GM18909 (cell line): Measurements from ENCODE around the gene RHEB.

Experiments used
- ATAC-seq: cut with Tn5 transposase; IDR thresholded peaks from one replicate; pipeline ENCODE4 v1.9.1; 2021; ENCODE audit warnings: mild to moderate bottlenecking; ENCODE audit not compliant: unreplicated experiment, poor library complexity

RHEB gene

DNA sequence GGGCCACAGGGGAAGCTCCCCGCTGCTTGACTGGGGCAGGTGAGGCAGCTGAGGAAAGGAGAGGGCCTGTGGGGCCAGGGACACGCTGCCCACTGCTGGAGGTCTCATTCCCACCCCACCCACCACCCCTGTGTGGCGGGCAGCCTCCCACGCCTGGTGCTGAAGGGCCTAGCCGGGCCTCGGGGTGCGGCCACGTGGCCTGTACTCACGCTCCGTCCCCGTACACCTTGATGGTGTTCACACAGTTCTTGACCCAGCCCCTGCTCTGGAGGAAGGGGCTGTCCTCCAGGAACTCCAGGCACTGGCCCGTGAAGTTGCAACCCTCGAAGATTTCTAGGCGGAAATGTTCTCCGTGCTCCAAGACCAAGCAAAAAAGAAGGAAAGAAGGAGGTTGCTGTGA, 83.7 kb downstream of the RHEB start:
- ATAC-seq: no peak

DNA sequence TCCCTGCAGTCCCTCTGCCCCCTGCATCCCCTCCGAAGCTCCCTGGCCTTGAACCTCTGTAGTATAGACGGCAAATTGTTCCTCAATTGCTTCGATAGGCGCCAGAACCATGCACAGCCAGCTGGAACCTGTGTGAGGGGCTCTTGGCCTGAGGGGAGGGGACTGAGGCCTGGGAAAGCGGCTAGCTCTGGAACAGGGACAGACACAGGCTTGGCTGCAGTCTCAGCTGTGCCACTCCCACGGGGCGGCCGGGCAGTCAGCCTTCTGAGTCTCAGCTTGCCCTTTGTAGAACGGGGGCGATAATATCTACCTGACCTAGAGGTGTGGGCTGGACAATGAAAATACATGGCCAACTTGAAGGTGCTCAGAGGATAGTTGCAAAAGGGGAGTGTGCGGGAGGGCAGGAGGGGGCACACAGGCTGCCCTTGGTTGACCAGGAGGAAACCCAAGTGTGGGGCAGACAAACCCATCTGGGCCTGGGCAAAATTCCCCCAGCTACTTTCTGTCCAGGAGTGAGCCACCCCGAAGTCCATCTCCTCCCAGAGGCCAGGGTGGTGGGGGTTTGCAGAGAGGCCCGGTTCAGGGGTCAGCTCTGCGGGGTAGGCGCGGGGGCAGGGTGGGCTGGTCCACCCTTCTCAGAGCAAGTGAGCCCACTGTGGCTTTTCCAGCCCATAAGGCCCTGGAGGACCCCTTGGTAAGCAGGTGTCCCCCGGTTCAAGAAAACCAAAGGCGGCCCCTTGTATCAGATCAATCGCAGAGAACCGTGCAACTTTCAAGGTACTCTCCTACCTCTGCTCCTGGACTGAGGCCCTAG, 84.4 kb downstream of the RHEB start:
- no peak for ATAC-seq

DNA sequence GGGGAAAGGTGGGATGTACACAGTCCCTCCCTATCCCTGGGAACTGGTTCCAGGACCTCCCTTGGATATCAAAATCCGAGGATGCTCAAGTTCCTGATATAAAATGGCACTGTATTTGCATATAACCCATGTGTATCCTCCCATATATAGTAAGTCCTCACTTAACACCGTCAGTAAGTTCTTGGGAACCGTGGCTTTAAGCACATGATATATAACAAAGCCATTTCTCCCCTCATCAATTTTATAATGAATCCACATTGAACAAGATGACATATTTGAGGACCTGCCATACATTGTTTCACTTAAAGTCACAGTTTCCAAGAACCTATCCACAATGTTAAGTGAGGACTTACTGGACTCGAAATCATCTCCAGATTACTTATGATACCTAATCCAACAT, 85.1 kb downstream of the RHEB start:
- no peak for ATAC-seq

DNA sequence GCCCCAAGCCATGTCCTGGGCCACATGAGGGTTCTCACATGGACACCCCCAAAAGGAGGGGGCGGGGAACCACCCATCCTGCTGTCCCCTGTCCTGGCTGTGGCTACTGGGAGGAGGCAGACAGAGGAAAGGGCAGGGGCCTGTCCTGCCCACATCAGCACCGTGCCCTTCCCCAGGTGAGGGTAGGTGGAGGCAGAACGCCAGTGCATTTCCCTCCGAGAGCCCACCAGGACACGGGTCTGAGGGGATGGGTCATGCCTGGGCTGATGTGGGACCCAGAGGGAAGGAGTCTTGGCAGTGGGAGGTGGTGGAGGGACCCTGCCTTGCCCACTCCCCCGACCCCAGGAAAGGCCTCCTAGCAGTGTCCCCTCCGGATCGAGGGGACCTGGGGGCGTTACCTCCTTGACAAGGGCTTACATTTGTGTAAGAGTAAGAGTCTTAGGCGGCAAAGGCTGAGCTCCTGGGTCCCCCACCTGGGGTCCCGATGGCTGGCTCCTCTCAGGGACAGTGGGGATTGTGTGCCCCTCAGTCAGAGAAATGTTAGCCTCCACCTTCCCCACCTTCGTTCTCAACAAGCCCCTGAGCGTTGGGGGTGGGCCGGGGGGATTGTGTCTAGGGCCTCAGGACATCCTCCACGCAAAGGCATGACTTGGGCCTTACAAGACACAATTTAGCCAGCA, 85.8 kb downstream of the RHEB start:
- no peak for ATAC-seq

DNA sequence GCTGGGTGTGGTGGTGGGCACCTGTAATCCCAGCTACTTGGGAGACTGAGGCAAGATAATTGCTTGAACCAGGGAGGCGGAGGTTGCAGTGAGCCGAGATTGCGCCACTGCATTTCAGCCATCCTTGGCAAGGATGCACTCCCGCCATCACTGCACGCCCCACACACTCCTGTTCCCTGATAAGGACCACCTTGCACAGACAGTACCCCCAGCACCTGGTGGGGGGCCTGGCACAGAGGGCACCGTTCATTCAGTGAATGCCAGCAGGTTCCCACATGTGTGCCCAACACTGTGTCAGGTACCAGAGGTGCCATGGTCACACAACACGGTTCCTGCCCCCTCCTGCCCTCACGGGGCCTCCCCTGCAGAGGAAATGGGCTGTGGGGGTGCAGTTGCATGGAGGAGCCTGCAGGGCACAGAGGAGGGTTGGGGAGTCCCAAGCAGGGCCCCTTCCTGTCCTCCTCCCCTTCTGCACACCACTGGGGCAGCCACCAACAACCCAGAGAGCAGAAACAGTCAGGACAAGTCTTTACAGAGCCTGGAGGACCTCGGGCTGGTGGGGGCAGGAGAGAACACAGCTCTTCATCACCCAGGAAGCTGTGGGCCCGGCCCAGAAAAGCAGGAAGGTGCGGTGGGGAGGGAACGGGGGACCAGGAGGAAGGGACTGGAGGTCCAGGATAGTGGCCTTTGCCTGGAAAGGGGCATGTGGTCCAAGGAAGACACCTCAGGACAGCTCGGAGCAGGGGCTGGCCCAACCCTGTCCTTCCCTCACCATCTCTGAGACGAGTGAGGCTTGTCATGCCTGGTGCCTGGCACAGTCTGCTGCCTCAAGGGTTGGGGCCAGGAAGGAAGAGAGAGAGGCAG, 86.8 kb downstream of the RHEB start:
- peak; percentile 82 for ATAC-seq

DNA sequence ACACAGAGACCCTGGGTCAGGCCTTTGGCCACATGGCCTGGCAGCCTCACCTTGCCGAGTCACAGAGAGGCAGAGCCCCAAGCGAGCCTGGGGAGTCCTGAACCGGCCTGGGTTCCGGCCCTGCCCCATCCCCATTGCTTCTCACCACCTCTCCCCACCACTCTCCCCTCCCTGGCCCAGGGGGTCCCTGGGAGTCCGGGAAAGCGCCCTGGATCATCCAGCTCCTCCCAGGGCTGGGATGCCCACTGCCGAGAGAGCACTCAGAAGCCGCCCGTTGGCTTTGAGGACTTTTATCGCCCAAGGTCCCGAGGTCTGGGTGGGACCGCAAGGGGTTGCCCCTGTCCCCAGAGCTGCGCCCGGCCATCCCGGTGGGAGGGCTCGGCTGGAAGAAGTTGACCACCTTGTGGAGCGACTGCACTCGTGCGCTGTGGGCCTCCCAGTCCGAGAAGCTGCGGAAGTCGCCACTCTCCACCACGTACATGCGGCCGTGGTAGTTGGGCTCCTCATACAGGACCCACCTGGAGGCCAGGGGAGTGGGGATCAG, 87.9 kb downstream of the RHEB start:
- no peak for ATAC-seq

DNA sequence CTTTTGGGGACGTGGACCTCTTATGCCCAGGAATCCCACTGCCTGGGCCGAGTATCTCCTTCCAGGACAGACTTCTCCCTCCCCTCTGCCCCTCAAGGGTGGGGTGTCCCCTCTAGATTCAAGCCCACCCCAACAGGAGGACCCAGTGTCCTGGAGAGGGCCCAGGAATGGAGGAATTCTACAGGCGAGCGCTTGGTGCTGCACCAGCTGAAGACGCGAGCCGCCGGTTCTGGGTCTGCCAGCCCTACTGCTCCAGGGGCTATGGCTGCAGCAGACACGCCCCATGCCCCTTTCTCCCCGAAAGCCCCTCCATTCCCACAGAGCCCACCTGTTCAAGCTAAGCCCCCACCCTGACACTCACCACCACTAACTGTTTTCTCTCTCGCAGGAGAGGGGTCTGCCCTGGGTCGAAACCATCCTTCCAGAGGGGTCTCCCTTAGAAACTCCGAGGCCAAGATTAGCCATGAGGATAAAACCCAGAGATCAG, 88.4 kb downstream of the RHEB start:
- no peak for ATAC-seq

DNA sequence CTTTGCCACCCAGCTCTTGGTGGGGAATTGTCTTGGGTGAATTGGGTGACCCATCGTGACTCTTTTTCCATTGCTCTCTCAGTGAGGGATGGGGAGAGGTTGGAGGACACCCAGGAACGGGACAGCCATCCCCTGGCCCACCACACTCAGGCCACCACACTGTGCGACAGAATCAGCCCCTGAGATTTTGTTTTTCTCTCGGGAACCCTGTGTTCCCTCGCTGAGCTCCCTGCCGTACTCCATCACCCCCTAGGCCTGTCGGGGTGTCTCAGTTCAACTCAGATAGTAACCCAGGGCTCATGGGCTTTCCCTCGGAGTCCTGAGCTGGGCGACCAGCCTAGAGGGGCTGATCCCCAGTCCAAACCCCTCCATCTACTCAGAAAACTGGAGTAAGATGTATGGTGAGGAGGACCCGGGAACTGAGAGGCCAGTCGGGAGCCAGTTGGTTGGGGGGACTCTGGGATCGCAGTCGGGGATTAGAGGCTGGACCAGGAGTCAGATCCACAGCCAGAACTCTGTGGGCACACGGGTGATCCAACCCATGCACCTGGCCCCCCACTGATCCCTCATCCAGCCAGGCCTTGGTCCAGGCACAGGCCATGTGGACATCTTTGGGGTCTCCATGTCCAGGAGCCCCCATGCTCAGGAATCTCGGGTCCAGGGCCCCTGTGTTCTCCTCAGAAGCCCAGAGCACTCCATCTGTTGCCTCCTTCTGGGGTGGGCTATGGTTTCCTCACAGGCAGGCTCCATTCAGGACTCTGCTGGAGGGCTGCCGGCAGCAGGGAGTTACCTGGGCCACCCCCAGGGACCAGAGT, 89.1 kb downstream of the RHEB start:
- ATAC-seq: no peak

DNA sequence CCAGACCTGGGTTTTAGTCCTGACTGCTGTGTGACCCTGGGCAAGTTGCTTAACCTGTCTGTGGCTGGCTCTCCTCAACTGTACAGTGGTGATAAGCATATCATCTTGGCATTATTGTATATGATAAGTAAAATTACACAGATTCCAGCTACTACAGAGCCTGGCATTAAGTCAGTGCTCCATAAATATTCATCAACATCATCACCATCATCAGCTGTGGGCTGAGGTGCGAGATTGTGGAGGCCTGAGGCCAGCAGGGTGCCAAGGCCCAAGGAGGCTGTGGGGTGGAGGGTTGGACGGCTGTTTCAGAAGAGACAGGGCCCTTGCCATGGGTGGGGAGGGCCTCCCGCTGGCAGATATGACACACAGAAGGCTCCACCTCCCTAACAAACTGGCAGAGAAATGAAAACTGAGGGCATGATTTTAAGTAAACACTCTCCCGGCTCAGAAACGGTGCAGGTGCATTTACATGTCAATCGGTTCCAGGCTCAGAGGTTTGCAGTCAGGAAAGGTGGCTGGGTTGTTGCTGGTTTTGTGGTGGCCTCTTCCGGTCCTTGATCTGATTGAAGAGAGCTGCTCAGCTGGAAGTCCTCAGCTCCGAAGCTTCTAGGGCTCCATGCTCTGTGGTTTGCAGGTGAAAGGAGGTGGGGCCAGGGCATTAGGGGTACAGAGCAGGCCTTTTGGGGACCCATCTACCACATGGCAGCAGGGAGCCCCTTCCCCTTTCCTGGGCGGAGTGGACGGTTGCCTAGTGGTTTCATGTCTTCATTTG, 89.9 kb downstream of the RHEB start:
- ATAC-seq: peak; percentile 65

DNA sequence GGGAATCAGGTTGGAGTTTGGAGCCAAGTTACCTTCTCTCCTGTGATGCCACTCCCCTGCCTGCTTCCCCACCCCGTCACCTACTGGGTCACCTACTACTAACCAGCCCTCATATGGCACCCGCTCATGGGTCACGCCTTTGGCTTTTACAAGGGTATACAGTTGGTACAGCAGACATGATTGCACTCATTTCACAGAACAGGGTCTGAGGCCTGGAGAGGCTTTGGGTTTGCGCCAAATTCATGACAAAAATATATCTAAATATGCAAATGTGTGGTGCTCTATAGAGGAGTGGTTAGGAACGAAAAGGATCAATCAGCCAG, 90.5 kb downstream of the RHEB start:
- no peak for ATAC-seq

DNA sequence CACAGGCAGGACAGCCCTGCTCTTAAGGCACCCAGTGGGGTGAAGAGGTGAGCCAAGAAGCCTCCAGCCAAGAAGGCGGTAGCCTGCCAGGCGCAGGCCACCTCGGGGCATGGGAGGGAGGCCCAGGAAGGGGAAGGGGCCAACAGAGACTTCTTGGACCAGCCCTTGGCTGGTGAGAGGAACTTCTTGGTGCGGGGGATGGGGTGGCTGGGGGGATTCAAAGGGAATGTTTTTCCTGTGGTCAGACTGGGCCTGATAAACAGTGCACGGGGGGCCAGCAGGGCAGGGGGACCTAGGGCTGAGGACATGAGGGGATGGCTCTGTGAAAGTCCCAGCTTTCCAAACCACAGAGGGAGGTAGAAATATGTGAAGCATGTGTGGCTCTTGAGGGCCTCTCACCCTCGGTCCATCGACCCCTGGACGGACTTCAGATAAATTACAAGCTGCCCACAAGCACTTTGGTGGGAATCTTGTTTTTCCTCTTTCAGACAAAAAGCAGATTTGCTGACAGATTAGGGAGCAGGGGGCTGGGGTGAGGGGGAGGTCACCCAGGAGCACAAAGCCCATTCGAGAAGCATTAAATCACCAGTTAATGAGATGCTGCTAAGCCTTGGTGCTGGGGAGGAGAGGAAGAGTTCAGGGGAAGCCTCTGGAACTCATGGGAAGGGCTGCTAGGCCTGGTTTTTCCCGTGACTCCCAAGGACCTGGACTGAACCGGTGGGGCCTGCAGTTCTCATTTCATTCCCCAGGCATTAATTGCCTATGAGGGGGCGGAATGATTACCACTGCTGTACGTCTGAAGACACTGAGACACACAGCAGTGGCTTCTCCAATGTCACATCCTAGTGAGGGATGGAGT, 91.1 kb downstream of the RHEB start:
- no peak for ATAC-seq

DNA sequence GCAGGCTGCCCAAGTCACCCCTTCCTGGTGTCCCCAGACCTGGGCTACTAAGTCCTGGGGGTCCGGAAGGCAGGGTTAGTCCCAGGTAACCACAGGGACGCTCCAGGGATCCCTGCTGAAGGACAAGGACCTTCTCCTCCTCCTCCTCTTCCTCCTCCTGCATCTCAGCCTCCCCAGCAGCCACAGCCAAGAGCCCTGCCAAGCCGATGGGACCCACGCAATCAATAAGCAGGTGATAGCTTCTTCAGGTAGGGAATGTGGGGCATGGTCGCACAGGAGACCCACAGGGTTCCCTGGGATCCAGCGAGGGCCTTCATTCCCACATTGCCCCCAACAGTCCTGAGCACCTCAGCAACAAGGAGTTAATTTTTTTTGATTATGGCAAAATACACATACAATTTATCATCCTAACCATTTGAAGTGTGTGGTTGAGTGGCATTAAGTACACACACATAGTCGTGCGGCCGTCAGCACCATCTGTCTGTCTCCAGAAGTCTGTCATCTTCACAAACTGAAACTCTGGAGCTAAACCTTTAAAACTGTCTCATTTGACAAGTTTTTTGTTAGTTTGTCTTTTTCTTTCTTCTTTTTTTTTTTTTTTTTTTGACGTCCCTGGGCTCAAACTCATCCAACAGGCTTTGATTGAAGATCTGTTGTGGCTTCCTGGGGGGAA, 91.9 kb downstream of the RHEB start:
- no peak for ATAC-seq

DNA sequence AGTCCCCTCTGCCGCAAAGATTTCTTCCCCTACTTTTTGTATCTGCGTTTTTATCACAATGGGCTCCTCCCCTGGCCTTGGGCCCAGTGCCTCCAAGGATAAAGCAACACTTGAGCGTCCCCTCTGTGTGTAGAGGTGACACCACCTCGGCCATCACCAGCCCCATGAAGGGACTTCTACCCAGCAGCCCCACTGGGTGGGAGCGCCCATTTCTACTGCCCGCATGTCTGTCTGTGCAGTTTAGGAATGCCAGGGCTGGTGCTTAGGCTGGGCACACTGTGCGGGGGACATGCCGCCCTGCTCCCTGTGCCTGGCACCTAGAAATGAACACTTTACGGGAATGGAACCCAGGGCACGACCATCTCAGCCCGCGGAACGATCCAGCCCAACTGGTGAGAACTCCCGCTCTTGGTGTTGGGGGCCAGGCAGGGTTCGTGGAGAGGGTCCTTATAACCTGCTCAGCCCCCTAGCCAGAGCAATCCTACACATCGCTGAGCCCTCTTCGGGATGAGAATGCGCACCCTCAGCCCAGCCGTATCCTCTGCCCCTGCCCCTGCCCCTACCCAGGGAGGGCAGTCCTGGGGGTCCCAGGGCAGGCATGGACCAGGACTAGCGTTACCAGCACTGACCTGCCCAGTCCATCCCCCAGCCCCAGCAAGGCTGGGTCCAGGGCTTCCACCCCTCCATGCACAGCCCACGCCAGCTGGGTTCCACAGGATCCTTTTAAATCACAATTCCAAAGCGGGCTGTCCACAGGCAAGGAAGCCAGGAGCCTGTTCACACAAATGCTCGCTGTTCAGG, 92.6 kb downstream of the RHEB start:
- no peak for ATAC-seq

DNA sequence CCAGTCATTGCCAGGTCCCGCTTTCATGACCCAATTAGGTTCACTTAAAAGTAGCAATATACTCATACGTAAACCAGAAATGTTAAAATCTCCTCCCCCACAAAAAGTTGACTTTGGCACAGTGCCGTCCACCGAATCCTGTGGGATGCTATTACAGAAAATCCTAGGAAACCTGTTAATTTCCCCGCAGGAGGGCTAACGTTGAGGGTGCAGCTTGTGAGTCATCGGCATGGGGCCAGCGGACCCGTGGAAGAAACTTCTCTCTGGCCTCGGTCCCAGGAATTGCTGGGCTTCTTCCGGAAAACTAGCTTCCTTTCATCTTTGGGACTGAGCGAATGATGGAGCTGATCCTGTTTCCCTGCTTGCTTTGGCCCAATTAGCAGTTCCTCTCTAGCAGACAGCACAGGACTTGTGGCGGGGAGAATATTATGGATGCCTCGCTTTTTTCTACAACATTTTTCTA, 93.2 kb downstream of the RHEB start:
- ATAC-seq: no peak

DNA sequence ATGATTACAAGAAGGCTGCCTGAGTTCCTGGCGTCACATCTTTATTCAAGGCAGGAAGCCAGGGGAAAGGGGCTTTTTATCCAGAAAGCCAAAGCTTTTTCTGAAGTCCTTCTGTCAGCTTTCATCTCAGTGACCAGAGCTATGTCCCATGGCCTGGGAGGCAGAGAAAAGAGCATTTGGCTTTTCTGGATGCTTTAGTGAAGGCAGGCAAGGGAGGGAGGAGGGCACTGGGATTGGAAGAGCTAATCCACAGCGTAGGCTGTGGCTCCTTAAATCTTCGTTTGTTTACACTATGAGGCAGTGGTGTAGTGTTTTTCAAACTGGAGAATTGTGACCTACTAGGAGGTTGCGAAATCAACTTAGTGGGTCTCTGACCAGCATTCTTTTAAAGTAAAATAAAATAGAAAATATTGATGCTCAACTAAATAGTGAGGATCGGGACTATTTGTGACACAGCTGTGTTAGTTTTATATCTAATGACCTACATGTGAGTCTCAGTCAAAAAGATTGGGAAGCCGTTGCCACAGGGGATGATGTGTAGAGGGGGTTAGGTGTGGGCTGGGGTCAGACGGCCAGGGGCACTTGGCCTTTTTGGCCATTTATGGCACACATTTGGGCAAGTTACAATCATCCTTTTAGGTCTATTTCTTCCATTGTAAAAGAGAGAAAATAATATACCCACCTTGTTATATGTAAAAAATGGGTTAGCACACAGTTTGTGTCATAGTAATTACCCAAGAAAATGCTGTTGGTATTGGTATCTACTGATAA, 93.8 kb downstream of the RHEB start:
- ATAC-seq: no peak

DNA sequence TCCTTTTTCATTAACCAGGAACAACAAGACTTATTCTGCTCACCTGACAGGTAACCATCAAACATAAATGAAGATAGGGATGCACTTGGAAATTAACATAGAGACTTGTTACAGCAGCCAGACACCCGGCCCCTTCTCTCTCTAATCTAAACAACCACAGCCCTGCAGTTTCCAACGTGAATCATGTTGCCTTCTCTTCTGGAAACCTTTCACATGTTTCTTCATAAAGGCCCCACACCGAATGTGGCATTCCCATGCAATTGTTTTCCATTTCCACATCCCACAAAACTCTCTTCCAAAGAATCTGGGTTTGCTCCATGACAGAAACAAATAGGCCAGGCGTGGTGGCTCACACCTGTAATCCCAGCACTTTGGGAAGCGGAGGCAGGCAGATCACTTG, 94.9 kb downstream of the RHEB start:
- no peak for ATAC-seq
